ENCODE results near the gene TSEN2.
A peak's percentile ranks its signal among the peaks of the same experiment; 100 is the strongest.
"Not testable (repeated sequence)": the region's sequence is repeated elsewhere in the genome, so short reads cannot be mapped to it uniquely, and the experiment has no call there.

TSEN2 gene

DNA sequence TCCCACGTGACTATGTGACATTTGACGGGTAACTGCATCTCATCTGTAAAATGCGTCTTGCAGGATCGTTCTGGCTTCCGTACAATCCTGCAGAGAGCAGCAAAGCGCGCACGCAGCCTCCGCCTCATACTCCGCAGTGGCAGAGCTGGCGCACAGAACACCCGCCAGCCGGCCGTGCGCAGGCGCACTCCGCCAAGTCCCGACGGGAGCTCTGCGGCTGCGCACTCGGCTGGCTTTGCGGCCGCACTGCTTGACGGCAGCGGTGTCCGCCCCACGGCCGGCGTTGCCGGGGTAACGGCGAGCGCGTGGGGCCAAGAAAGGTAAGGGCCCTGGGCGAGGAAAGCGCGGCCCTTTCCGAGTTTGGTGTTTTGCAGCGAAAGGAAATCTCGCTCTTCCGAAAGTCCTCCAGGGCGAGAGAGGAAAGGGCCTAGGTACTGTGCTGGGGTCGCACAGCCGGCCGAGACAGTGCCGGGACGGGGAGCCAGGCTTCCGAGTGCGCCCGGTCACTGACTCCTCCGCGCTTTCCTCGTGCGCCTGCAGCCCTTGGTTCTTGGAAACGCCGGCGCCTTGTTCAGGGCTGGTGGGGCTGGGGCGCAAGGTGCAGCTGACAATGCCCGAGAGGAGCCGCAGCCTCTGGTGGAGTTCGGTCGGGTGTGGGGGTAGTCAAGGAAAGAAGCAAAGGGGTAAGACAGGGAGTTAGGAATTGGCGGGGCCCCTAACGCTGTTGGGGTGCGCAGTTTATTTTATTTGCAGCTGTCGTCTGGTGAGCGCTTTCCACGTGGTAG lies at the start of gene TSEN2:
TSEN2 (plus strand) TSS at position 283 of the 785 bp plus-strand sequence. CDS start 5,321 bp downstream, outside the sequence.
- peak; percentile 76 for DNase-seq

DNA sequence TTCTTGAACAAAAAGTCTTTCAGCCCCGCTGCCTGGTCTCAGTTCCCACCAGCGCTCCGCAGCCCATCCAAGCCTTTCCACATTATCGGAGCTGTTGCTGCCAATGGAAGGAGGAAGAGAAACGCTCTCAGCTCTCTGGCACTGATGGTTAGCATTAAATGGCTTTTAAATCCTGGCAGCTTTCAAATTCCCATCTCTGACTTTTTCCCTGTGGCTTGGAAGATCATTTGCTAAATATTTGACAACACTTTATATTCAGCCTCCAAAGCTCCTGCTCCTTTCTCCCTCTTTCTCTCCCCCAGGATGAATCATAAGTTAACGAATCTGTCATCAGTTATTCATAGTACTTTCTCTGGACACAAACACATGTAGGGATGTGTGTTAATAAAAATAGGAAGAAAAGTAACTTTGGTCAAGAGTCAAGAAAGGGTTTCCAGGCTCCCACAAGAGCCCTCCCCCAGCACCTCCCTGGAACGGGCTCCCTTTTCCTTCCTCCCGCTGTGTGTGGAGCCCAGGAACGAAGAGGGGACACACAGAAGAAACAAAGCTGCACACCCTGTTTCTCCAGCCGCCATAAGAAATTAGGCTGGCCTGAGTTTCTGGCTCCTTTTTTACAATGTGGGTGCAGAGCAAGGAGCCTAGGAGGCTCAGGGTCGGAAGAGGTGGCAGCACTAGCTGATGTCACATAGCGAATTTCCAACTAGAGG lies 47.6 kb upstream of the TSEN2 start:
- DNase-seq = no peak

DNA sequence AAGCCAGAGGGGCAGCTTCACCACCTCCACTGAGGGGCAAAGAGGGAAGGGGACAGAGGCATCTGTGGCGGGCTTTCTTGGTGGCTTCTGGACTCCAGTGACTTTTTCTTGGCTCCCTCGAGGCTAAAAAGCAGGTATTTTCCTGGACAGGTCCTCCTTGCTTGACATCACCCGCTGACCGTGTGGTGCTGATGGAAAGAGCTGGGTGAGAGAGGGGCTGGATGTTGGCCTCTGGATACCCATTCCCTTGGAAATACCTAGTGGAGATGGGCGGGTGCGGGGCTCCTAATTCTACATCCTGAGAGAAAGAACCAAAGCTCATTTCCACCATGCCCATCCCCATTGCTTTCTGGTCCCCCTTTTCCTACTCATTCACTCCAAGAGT lies 47.1 kb upstream of the TSEN2 start:
- no peak for DNase-seq

- DNase-seq = no peak
These were observed 46.4 kb upstream of the TSEN2 start for GRCh38 chr3:12437861-12438260.

GRCh38 chr3:12438318-12438717 lies 46.0 kb upstream of the TSEN2 start:
- no peak for DNase-seq

DNA sequence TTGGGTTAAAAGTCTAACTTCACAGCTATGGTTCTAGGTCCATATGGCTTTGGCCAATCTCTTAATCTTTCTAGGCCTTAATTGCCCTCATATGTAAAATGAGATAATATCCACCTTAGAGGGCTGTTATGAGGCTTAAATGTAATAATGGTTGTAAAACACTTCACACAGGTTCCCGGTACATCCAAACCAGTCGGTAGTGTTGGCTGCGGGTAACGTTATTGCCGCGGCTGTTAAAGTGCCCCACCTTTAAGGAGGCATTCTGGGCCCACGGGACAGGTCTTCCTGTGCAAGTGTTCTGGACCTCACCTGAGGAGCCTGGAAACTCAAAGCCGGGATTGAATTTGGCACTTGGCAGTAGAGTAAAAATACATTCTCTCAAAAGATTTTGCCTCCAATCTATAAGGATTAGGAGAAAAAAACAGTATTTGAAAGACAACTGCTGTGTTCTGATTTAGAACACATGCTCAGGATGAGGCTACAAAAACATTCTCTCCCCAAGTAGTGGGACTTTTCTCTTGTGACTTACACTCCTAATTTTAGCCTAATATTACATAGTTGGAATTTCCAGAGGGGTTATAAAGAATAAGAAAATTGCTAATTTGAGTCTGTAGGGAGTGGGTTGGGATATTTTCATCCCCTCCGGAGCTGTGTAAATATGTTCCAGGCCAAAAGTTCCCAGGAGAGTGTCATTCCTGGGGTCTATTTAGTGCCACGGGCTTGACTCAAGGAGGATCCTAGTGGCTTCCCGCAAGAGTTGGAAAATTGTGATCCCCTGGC lies 44.9 kb upstream of the TSEN2 start:
- no peak for DNase-seq

GRCh38 chr3:12440927-12441714 lies 43.2 kb upstream of the TSEN2 start:
- no peak for DNase-seq

GRCh38 chr3:12442654-12443501 lies 41.4 kb upstream of the TSEN2 start:
- DNase-seq = no peak

GRCh38 chr3:12443781-12444522 lies 40.3 kb upstream of the TSEN2 start:
- no peak for DNase-seq

DNA sequence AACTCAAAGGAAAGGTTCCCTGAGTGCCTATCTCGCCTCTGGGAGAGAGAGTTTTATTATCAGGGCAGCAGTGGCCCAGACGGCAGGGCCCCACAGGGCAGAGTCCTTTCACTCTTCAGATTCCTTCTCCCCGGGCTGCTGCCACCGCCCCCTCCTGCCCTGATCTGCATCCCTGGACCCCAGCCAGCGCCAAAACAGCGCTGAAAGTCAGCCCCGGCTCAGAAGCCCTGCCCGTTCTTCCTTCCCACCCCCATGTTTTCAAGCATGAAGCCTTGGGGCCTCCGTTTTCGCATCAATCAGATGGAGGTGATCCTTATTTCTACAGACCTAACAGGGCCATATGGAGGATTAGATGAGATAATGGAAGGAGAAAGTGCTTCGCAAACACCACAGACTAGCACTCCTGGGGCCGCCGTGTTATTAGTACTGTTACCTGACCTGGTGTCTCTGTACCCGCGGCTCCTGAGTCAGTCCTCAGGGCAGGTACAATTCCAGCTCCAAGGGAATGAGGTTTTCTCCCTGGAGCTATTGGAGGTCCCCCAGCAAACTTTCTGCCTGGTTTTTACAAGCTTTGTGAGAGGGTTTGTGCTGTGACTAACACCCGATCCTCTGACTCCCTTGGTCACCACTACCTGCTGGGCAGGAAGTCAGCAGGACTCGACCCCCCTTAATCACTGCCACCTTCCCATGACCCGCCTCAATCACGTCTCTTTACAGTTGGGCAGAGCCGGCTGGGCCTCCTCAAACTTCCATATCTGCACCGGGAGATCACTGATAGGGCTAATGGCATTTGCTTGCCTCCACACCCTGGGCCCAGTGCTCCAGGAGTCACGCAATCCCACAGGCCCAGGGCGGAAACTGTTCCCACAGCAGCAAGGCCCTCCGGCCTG lies 39.5 kb upstream of the TSEN2 start:
- no peak for DNase-seq

DNA sequence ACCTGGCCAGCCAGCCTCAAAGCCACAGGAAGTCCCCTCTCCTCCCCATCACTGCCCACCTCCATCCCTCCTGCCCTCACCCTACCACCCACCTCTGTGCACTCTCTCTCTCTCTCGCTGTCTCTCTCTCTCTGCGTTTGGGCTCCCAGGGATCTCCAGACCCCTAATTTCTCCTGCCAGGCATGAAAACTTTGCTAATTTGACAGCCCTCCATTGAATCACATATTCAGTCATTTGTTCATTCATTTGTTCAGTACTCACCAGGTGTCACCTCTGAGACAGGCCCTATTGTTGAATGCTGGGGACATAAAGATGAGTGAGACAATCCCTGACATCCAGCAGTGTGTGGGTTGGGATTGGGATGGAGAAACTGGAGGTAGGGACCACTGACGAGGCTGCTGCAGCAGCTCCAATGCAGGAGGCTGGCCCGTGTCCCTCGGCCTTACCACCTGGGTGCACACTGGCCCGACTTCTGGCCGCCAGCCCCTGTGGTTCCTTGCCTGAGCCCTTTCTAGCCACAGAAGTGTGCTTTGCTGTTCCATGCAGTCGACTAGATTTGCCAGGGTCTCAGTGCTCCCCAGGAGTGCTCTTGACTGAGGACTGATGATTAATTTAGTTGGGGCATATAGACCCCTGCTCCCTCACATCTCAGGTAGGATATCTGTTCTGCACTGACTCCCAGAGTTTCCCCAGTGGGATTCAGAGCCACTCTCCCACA lies 38.6 kb upstream of the TSEN2 start:
- no peak for DNase-seq

GRCh38 chr3:12446298-12446697 lies 38.0 kb upstream of the TSEN2 start:
- DNase-seq = no peak

GRCh38 chr3:12447075-12447474 lies 37.2 kb upstream of the TSEN2 start:
- DNase-seq = no peak

DNA sequence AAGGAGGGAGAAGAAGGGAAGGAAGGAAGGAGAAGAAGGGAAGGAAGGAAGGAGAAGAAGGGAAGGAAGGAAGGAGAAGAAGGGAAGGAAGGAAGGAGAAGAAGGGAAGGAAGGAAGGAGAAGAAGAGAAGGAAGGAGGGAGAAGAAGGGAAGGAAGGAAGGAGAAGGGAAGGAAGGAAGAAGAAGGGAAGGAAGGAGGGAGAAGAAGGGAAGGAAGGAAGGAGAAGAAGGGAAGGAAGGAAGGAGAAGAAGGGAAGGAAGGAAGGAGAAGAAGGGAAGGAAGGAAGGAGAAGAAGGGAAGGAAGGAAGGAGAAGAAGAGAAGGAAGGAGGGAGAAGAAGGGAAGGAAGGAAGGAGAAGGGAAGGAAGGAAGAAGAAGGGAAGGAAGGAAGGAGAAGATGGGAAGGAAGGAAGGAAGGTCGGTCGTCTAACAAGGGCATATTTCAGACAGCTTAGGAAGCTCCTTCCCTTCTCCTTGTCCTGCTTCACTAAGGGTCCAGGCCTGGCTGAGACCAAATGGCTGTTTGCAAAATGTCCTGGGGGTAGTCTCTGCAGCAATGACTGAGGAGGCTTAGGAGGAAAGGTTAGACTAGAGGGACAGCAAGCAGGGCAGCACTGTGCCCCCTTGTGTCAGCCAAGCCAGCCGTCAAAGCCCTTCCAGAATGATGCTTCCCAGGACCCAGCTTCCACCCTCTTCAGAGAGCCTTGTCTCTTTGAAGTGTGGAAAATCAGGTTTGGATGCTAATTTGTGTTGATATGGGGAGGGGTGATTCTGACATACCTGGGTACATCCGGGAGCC lies 35.7 kb upstream of the TSEN2 start:
- DNase-seq = not testable (repeated sequence)

- DNase-seq = no peak
These were observed 34.2 kb upstream of the TSEN2 start for GRCh38 chr3:12449889-12450682.

- no peak for DNase-seq
These were observed 32.8 kb upstream of the TSEN2 start for GRCh38 chr3:12451481-12451880.

DNA sequence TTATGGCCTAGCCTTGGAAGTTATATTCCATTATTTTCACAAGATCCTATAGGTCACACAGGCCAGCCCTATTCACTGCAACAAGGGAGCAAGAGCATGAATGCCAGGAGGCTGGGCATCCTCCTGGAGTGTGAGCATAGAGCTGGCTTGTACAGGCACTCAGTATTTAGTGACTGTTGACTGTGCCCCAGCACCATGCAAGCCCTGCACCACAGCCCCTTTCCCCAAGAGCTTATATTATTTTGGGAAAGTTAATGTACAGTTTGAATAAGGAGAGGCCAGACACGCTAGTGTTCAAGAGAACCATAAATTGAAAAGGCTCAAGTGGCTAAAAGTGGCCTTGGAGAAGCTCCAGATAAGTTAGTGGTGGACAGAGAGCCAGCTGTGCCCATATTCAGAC lies 32.3 kb upstream of the TSEN2 start:
- DNase-seq = no peak
